WTC11 (cell line): ENCODE data around the gene ZNF584.

ENCODE experiments used
- ATF3 ChIP-seq: sonication (generic); formaldehyde crosslinking; conservative IDR thresholded peaks from 2 replicates; pipeline ENCODE4 v1.8.1; 2022; ENCODE audit warnings: mild to moderate bottlenecking, missing genetic modification reagents
- CREB1 ChIP-seq: sonication (generic); formaldehyde crosslinking; IDR thresholded peaks from 2 replicates; pipeline ENCODE4 v1.8.0; 2023; ENCODE audit warnings: mild to moderate bottlenecking, missing genetic modification reagents
- CTCF ChIP-seq: fragments of 200-600 bp; IDR thresholded peaks from 2 replicates; pipeline ENCODE4 v1.8.0; 2022; ENCODE audit warnings: antibody characterized with exemption
- ESRRA ChIP-seq: sonication (generic); formaldehyde crosslinking; IDR thresholded peaks from 2 replicates; pipeline ENCODE4 v1.8.1; 2022; ENCODE audit warnings: mild to moderate bottlenecking, missing genetic modification reagents, borderline replicate concordance
- FOXK1 ChIP-seq: sonication (generic); formaldehyde crosslinking; IDR thresholded peaks from 2 replicates; pipeline ENCODE4 v1.8.0; 2022; ENCODE audit warnings: mild to moderate bottlenecking, moderate library complexity, missing genetic modification reagents
- FOXP1 ChIP-seq: sonication (generic); formaldehyde crosslinking; IDR thresholded peaks from 2 replicates; pipeline ENCODE4 v1.8.0; 2022; ENCODE audit warnings: missing genetic modification reagents, mild to moderate bottlenecking, moderate library complexity, borderline replicate concordance
- FOXP4 ChIP-seq: sonication (generic); formaldehyde crosslinking; IDR thresholded peaks from 2 replicates; pipeline ENCODE4 v1.8.0; 2022; ENCODE audit warnings: mild to moderate bottlenecking, missing genetic modification reagents
- IRF2 ChIP-seq: sonication (generic); formaldehyde crosslinking; IDR thresholded peaks from 2 replicates; pipeline ENCODE4 v1.8.0; 2022; ENCODE audit warnings: low read depth, missing genetic modification reagents, borderline replicate concordance
- JUN ChIP-seq: sonication (generic); formaldehyde crosslinking; IDR thresholded peaks from 2 replicates; pipeline ENCODE4 v1.8.0; 2023; ENCODE audit warnings: mild to moderate bottlenecking, missing genetic modification reagents
- KAT7 ChIP-seq: sonication (generic); formaldehyde crosslinking; IDR thresholded peaks from 2 replicates; pipeline ENCODE4 v1.8.1; 2023; ENCODE audit warnings: missing genetic modification reagents, mild to moderate bottlenecking, borderline replicate concordance
- NR2C2 ChIP-seq: sonication (generic); formaldehyde crosslinking; IDR thresholded peaks from 2 replicates; pipeline ENCODE4 v1.8.0; 2022; ENCODE audit warnings: mild to moderate bottlenecking, missing genetic modification reagents
- TEAD1 ChIP-seq: sonication (generic); formaldehyde crosslinking; IDR thresholded peaks from 2 replicates; pipeline ENCODE4 v1.8.0; 2022; ENCODE audit warnings: mild to moderate bottlenecking, missing genetic modification reagents
- ZNF423 ChIP-seq: fragments of 250-450 bp; sonication (Bioruptor Pico); IDR thresholded peaks from 2 replicates; pipeline ENCODE4 v2.1.2; 2022; ENCODE audit warnings: mild to moderate bottlenecking, moderate library complexity
- ZNF532 ChIP-seq: fragments of 250-450 bp; sonication (Bioruptor Pico); IDR thresholded peaks from 2 replicates; pipeline ENCODE4 v1.9.0; 2021; ENCODE audit warnings: mild to moderate bottlenecking, borderline replicate concordance

GRCh38 chr19:58388175-58388526, 20.3 kb upstream of the ZNF584 start:
- TF ChIP-seq CTCF: no peak
- TF ChIP-seq ZNF423: no peak
- TF ChIP-seq IRF2: no peak
- no peak for TF ChIP-seq TEAD1 (CRISPR knock-in tag)
- TF ChIP-seq FOXK1 (CRISPR knock-in tag): no peak
- no peak for TF ChIP-seq ATF3
- TF ChIP-seq JUN (CRISPR knock-in tag): no peak
- TF ChIP-seq NR2C2 (CRISPR knock-in tag): no peak
- TF ChIP-seq FOXP4 (CRISPR knock-in tag): no peak
- TF ChIP-seq ESRRA (CRISPR knock-in tag): no peak
- no peak for TF ChIP-seq KAT7 (CRISPR knock-in tag)
- no peak for TF ChIP-seq FOXP1
- no peak for TF ChIP-seq ZNF532
- no peak for TF ChIP-seq CREB1 (CRISPR knock-in tag)
